ENCODE measurements around the gene RYR2.

DNA sequence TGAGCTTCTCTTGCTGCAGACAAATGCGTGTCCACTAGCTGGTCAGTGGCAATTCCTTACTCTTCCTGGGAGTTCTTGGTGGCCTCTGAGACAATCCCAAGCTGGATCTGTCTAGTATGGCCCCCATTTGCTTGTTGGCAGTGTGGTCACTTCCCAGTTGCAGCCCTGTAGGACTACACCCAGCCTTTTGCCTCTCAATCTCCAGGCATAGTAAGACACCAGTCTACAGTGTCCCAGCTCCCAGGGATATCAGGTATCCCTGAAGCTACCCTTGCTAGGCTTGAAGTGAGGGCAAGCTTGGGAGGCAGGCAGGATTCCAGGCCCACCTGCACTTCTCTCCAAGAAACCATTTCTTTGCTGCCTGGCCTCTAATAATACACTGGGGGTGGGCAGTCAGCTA, 316.6 kb downstream of the RYR2 start:
- no peak for TF ChIP-seq CTCF (IDR thresholded peaks at IDR 0.05)
- no peak for TF ChIP-seq POLR2AphosphoS5 (IDR thresholded peaks at IDR 0.05)
- TF ChIP-seq POLR2A (IDR thresholded peaks at IDR 0.05) = no peak
- no peak for TF ChIP-seq EP300 (IDR thresholded peaks at IDR 0.05)
